GM18517 (cell line): ENCODE results near the gene SPATS2.
"Not testable (repeated sequence)": the region's sequence is repeated elsewhere in the genome, so short reads cannot be mapped to it uniquely, and the experiment has no call there.

Experiments used
- ATAC-seq: cut with Tn5 transposase; IDR thresholded peaks from one replicate; pipeline ENCODE4 v1.9.1; 2021; ENCODE audit warnings: mild to moderate bottlenecking, moderate library complexity; ENCODE audit not compliant: unreplicated experiment

SPATS2 gene

GRCh38 chr12:49507139-49507538 lies 139.9 kb downstream of the SPATS2 start:
- ATAC-seq: no peak

- not testable (repeated sequence) for ATAC-seq
These were observed 142.4 kb downstream of the SPATS2 start for GRCh38 chr12:49509681-49510080.

- ATAC-seq: no peak
These were observed 144.1 kb downstream of the SPATS2 start for GRCh38 chr12:49511410-49511809.

GRCh38 chr12:49512546-49512945 lies 145.3 kb downstream of the SPATS2 start:
- ATAC-seq: no peak

GRCh38 chr12:49515266-49515665 lies 148.0 kb downstream of the SPATS2 start:
- ATAC-seq: no peak

- no peak for ATAC-seq
These were observed 151.8 kb downstream of the SPATS2 start for GRCh38 chr12:49518914-49519573.

- no peak for ATAC-seq
These were observed 152.3 kb downstream of the SPATS2 start for GRCh38 chr12:49519574-49519936.

GRCh38 chr12:49521389-49521788 lies 154.1 kb downstream of the SPATS2 start:
- ATAC-seq: no peak

GRCh38 chr12:49524660-49525324 lies 157.5 kb downstream of the SPATS2 start:
- ATAC-seq: no peak

- no peak for ATAC-seq
These were observed 158.7 kb downstream of the SPATS2 start for GRCh38 chr12:49525942-49526341.

- ATAC-seq: no peak
These were observed 160.3 kb downstream of the SPATS2 start for GRCh38 chr12:49527361-49528130.

GRCh38 chr12:49529414-49529813 lies 162.2 kb downstream of the SPATS2 start:
- ATAC-seq: no peak

- ATAC-seq: no peak
These were observed 164.5 kb downstream of the SPATS2 start for GRCh38 chr12:49531745-49532144.

GRCh38 chr12:49533331-49533730 lies 166.1 kb downstream of the SPATS2 start:
- ATAC-seq: no peak

GRCh38 chr12:49534122-49534521 lies 166.9 kb downstream of the SPATS2 start:
- ATAC-seq: not testable (repeated sequence)

GRCh38 chr12:49534731-49535278 lies 167.5 kb downstream of the SPATS2 start:
- ATAC-seq: no peak

GRCh38 chr12:49535921-49536525 lies 168.8 kb downstream of the SPATS2 start:
- no peak for ATAC-seq

- no peak for ATAC-seq
These were observed 169.3 kb downstream of the SPATS2 start for GRCh38 chr12:49536526-49537071.

- no peak for ATAC-seq
These were observed 170.0 kb downstream of the SPATS2 start for GRCh38 chr12:49537231-49537751.

GRCh38 chr12:49537752-49538509 lies 170.7 kb downstream of the SPATS2 start:
- ATAC-seq: no peak
